ENCODE measurements around the gene FOXO3.

GRCh38 chr6:108710030-108710429, 149.3 kb downstream of the FOXO3 start:
- TF ChIP-seq POLR2A (IDR thresholded peaks at IDR 0.05), result no peak
- no peak for TF ChIP-seq CTCF (IDR thresholded peaks at IDR 0.05)

All from lower leg skin (tissue), 3 donors.